AG09309 (cell line): ENCODE measurements around the gene HPN.
"Not testable (repeated sequence)": the region's sequence is repeated elsewhere in the genome, so short reads cannot be mapped to it uniquely, and the experiment has no call there.

Experiments used
- DNase-seq: peaks from one replicate; pipeline ENCODE4 v3.0.0-alpha.2; 2010; ENCODE audit warnings: low read depth
- H3K4me3 ChIP-seq: 2 replicates; pipeline ENCODE4 v1.5.1; 2011; ENCODE audit warnings: mild to moderate bottlenecking, low read depth, low read length, moderate library complexity; ENCODE audit not compliant: control insufficient read depth
- TF ChIP-seq, protein P1 (sequence below): IDR thresholded peaks from 2 replicates; pipeline ENCODE4 v1.5.1; 2011; ENCODE audit warnings: mild to moderate bottlenecking, low read depth, low read length, inconsistent platforms; ENCODE audit not compliant: insufficient read depth, control insufficient read depth; ENCODE audit errors: missing control alignments

The HPN gene

DNA sequence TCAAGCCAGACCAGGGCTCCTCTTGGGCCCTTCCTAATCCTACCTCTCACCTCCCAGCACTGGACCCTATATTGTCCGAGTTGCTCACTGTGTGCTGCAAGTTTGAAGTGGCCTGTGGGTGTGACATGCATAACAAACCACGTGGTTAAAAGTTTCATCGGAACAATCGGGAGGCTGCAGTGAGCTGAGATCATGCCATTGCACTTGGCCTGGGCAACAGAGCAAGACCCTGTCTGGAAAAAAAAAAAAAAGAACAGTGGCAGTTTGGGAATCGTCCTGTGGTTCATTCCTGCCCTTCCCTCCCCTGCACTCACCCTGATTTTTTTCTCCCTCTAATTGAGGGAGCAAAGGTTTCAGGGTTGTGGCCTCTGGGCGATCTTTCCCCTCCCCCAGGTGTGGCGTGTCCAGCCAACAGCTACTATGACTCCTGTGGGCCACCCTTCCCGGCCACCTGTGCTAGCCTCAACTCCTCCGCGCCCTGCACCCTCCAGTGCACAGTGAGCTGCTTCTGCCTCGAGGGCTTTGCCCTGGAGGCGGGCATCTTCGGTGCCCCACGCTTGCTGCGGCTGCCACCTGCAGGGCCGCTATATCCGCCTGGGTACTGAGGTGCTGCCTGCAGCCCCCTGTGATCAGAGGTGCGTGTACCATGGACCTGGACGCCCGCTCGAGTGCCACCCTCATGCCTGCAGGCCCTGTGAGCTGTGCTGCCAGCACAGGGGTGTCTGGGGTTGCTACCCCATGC is 57.8 kb downstream of the HPN start:
- no peak for DNase-seq
- TF ChIP-seq, protein P1, sequence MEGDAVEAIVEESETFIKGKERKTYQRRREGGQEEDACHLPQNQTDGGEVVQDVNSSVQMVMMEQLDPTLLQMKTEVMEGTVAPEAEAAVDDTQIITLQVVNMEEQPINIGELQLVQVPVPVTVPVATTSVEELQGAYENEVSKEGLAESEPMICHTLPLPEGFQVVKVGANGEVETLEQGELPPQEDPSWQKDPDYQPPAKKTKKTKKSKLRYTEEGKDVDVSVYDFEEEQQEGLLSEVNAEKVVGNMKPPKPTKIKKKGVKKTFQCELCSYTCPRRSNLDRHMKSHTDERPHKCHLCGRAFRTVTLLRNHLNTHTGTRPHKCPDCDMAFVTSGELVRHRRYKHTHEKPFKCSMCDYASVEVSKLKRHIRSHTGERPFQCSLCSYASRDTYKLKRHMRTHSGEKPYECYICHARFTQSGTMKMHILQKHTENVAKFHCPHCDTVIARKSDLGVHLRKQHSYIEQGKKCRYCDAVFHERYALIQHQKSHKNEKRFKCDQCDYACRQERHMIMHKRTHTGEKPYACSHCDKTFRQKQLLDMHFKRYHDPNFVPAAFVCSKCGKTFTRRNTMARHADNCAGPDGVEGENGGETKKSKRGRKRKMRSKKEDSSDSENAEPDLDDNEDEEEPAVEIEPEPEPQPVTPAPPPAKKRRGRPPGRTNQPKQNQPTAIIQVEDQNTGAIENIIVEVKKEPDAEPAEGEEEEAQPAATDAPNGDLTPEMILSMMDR, result no peak
- no peak overlapping the region for H3K4me3 ChIP-seq

DNA sequence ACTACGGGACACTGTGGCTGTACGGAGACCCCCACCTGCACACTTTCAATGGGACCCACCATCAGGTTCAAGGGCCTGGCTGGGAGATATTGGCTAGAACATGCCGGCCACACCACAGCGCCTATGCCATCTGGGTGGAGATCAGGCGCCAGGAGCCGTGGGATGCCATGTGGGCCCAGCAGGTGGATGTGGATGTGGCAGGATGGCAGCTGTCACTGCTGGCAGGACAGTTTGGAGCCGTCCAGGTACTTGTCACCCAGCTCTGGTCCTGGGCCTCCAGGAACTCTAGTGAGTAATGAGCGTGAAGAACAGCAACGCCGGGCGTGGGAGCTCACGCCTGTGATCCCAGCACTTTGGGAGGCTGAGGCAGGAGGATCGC is 58.4 kb downstream of the HPN start:
- H3K4me3 ChIP-seq, result no peak overlapping the region
- no peak for DNase-seq
- TF ChIP-seq, protein P1, result no peak

DNA sequence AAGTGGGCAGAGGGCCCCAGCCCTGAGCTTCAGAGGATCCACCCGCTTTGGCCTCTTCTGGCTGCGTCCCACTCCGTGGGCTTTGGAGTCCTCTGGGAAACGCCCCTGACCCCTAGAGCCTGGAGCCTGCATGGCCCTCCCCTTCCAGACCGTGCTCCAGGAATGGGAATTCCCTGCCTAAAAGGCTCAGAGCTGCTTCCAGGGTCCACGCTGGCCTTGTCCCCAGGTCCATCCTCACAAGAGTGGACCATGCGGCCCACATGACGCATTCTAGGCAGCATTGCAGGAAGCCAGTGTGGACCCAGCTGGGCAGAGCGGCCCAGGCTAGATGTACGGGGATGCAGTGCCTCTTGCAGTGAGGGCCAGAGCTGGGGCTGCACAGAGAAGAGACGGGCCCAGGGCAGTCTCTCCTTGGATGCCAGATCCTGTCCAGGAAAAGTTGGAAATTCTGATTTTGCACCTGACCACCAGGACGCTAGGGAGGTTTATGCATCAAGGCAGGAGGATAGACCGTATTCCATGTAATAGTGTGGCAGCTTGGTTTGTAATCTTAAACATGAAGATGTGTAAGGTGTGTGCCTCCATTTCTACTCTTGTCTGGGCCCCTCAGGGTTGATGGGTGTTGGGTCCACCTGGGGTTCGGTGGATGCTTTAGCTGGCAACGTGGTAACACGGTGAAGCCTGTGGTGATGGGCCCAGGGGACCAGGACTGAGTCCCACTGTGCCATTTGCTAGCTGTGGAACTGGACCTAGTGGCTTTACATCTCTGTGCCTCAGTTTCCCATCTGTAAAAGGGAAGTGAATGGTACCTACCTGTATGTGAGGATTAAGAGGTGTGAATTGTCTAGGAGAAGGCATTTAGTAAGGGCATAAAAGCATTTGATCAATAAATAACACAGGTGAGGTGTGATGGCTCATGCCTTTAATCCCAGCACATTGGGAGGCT is 59.3 kb downstream of the HPN start:
- TF ChIP-seq, protein P1, result no peak
- H3K4me3 ChIP-seq, result no peak overlapping the region
- DNase-seq, result no peak

DNA sequence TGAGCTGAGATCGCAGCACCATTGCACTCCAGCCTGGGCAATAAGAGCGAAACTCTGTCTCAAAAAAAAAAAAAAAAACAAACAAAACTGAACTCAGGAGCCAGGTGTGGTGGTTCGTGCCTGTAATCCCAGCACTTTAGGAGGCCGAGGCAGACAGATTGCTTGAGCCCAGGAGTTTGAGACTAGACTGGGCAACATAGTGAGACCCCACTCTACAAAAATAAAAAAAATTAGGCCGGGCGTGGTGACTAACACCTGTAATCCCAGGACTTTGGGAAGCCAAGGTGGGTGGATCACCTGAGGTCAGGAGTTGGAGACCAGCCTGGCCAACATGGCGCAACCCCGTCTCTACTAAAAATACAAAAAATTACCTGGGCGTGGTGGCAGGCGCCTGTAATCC is 60.4 kb downstream of the HPN start:
- not testable (repeated sequence) for DNase-seq, H3K4me3 ChIP-seq

DNA sequence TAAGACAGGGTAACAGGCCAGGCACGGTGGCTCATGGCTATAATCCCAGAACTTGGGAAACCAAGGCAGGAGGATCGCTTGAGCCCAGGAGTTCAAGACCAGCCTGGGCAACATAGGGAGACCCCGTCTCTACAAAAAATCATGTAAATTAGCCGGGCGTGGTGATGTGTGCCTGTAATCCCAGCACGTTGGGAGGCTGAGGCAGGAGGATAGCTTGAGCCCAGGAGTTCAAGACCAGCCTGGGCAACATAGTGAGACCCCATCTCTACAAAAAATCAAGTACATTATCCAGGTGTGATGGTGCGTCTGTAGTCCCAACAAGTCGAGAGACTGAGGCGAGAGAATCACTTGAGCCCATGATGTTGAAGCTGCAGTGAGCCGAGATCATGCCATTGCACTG is 62.1 kb downstream of the HPN start:
- DNase-seq, H3K4me3 ChIP-seq: not testable (repeated sequence)

DNA sequence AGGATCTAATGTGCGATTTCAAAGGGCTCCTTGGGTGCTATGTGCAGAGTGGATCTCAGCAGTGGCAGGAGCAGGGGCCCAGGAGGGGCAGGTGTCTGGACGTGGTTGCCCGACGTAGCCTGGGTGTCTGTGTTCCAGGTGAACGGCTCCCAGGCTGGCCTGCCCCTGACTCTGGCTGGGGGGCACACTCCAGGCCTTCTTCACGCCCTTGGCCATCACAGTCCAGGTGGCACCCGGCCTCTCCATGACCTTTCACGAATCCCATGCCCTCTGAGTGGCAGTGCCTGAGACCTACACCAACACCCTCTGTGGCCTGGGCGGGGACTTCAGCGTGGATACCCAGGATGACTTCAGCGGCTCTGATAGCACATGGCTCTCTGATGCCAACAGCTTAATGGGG is 62.8 kb downstream of the HPN start:
- TF ChIP-seq, protein P1, result no peak
- no peak overlapping the region for H3K4me3 ChIP-seq
- no peak for DNase-seq

DNA sequence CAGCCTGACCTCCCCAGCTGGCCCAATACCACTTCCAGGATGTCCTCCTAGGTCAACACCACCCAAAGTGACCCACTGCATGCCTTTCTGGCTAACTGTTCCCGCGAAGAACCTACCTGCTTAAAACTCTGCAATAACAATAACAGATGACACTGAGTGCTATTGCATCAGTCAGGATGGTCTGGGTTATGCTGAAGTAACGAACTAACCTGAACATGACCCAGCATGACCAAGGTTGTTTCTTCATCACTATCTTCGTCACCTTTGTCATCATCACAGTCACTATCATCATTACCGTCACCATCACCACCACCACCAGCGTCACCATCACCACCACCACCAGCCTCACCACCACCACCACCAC is 63.5 kb downstream of the HPN start:
- H3K4me3 ChIP-seq, result no peak overlapping the region
- no peak for DNase-seq
- TF ChIP-seq, protein P1, result no peak
